ENCODE results near the gene YWHAG. TPM values are rescaled to one million over a fixed set of nuclear protein-coding genes. Genes with fewer than 3 reads are reported as not detected.
A peak's percentile ranks its signal among the peaks of the same experiment; 100 is the strongest.
"Not testable (repeated sequence)": the region's sequence is repeated elsewhere in the genome, so short reads cannot be mapped to it uniquely, and the experiment has no call there.

Gene YWHAG
- total RNA-seq, 1 donor from 2014 or later, result 205 TPM

- peak; percentile 95 for DNase-seq (ENCODE audit: low spot score)
- Mint-ChIP-seq H3K4me3 (ENCODE audit: unreplicated experiment) (no peak overlapping the region), H3K9me3 (ENCODE audit: low read depth) (no peaks in the 10 kb centered on the region), H3K4me1 (ENCODE audit: low read depth) (peaks cover 28% of the 10 kb centered on the region), H3K27ac (ENCODE audit: unreplicated experiment) (peak overlapping the region; percentile 74), H3K36me3 (ENCODE audit: low read depth) (no peaks in the 10 kb centered on the region), H3K27me3 (ENCODE audit: low read depth) (no peaks in the 10 kb centered on the region)
- peak; percentile 100 for TF ChIP-seq CTCF (IDR thresholded peaks at IDR 0.05)
Observed at GRCh38 chr7:76314042-76314721, 44.6 kb downstream of the YWHAG start.

GRCh38 chr7:76311838-76312237 is 47.0 kb downstream of the YWHAG start:
- not testable (repeated sequence) for H3K9me3 Mint-ChIP-seq (ENCODE audit: low read depth); H3K36me3 Mint-ChIP-seq (ENCODE audit: low read depth); H3K27me3 Mint-ChIP-seq (ENCODE audit: low read depth); DNase-seq (ENCODE audit: low spot score); H3K27ac Mint-ChIP-seq (ENCODE audit: unreplicated experiment); H3K4me3 Mint-ChIP-seq (ENCODE audit: unreplicated experiment)
- peaks cover 18% of the 10 kb centered on the region for H3K4me1 Mint-ChIP-seq (ENCODE audit: low read depth)

GRCh38 chr7:76310102-76310957 is 48.5 kb downstream of the YWHAG start:
- Mint-ChIP-seq H3K36me3 (ENCODE audit: low read depth) (no peaks in the 10 kb centered on the region), H3K27ac (ENCODE audit: unreplicated experiment) (peak overlapping the region; percentile 85), H3K4me1 (ENCODE audit: low read depth) (peaks cover 30% of the 10 kb centered on the region), H3K27me3 (ENCODE audit: low read depth) (no peaks in the 10 kb centered on the region), H3K4me3 (ENCODE audit: unreplicated experiment) (no peak overlapping the region), H3K9me3 (ENCODE audit: low read depth) (no peaks in the 10 kb centered on the region)
- DNase-seq (ENCODE audit: low spot score), result no peak
- TF ChIP-seq CTCF (IDR thresholded peaks at IDR 0.05), result no peak

- not testable (repeated sequence) for H3K9me3 Mint-ChIP-seq (ENCODE audit: low read depth); H3K27ac Mint-ChIP-seq (ENCODE audit: unreplicated experiment); H3K36me3 Mint-ChIP-seq (ENCODE audit: low read depth); H3K4me3 Mint-ChIP-seq (ENCODE audit: unreplicated experiment); H3K27me3 Mint-ChIP-seq (ENCODE audit: low read depth)
- H3K4me1 Mint-ChIP-seq (ENCODE audit: low read depth), result peaks cover 38% of the 10 kb centered on the region
- peak; percentile 81 for DNase-seq (ENCODE audit: low spot score)
Observed at GRCh38 chr7:76309341-76310101, 49.3 kb downstream of the YWHAG start.

GRCh38 chr7:76308874-76309273 is 49.9 kb downstream of the YWHAG start:
- peaks cover 41% of the 10 kb centered on the region for H3K4me1 Mint-ChIP-seq (ENCODE audit: low read depth)
- H3K27me3 Mint-ChIP-seq (ENCODE audit: low read depth); H3K27ac Mint-ChIP-seq (ENCODE audit: unreplicated experiment); H3K9me3 Mint-ChIP-seq (ENCODE audit: low read depth); DNase-seq (ENCODE audit: low spot score); H3K4me3 Mint-ChIP-seq (ENCODE audit: unreplicated experiment); H3K36me3 Mint-ChIP-seq (ENCODE audit: low read depth): not testable (repeated sequence)

- Mint-ChIP-seq H3K27me3 (ENCODE audit: low read depth) (no peaks in the 10 kb centered on the region), H3K4me3 (ENCODE audit: unreplicated experiment) (peak overlapping the region; percentile 93), H3K9me3 (ENCODE audit: low read depth) (no peaks in the 10 kb centered on the region), H3K36me3 (ENCODE audit: low read depth) (peaks cover 13% of the 10 kb centered on the region), H3K4me1 (ENCODE audit: low read depth) (peaks cover 44% of the 10 kb centered on the region), H3K27ac (ENCODE audit: unreplicated experiment) (peak overlapping the region; percentile 97)
- no peak for TF ChIP-seq CTCF (IDR thresholded peaks at IDR 0.05)
- DNase-seq (ENCODE audit: low spot score), result no peak
Observed at GRCh38 chr7:76304888-76305375, 53.9 kb downstream of the YWHAG start.
